Jurkat, Clone E6-1 (cell line): Measurements from ENCODE around the gene STK11IP.
A peak's percentile ranks its signal among the peaks of the same experiment; 100 is the strongest.

ENCODE experiments used
- DNase-seq: peaks from one replicate; pipeline ENCODE4 v3.0.0-alpha.2; 2011; ENCODE audit warnings: low read depth, low spot score
- H3K4me3 ChIP-seq: 2 replicates; pipeline ENCODE4 v1.5.1; 2011; ENCODE audit warnings: mild to moderate bottlenecking, low read length, control low read depth, moderate library complexity

The STK11IP gene

GRCh38 chr2:219612577-219613286, 15.1 kb downstream of the STK11IP start:
- DNase-seq, result peak; percentile 82
- no peak overlapping the region for H3K4me3 ChIP-seq

GRCh38 chr2:219613461-219614070, 15.9 kb downstream of the STK11IP start:
- H3K4me3 ChIP-seq, result no peak overlapping the region
- no peak for DNase-seq

- H3K4me3 ChIP-seq, result no peak overlapping the region
- DNase-seq, result no peak
These were observed 16.6 kb downstream of the STK11IP start for GRCh38 chr2:219614076-219614860.

GRCh38 chr2:219615036-219615435, 17.4 kb downstream of the STK11IP start:
- DNase-seq, result no peak
- no peak overlapping the region for H3K4me3 ChIP-seq

- no peak for DNase-seq
- no peak overlapping the region for H3K4me3 ChIP-seq
These were observed 18.2 kb downstream of the STK11IP start for GRCh38 chr2:219615894-219616293.

- H3K4me3 ChIP-seq, result no peak overlapping the region
- no peak for DNase-seq
These were observed 18.9 kb downstream of the STK11IP start for GRCh38 chr2:219616550-219616949.

GRCh38 chr2:219618733-219619122, 21.1 kb downstream of the STK11IP start:
- H3K4me3 ChIP-seq, result no peak overlapping the region

GRCh38 chr2:219619235-219619634, 21.6 kb downstream of the STK11IP start:
- DNase-seq, result no peak
- H3K4me3 ChIP-seq, result no peak overlapping the region

More at GRCh38 chr2:219618733-219619122, 21.1 kb downstream of the STK11IP start:
- DNase-seq, result no peak

GRCh38 chr2:219620546-219620945, 22.9 kb downstream of the STK11IP start:
- H3K4me3 ChIP-seq, result no peak overlapping the region
- DNase-seq, result no peak

- DNase-seq, result no peak
- no peak overlapping the region for H3K4me3 ChIP-seq
These were observed 24.3 kb downstream of the STK11IP start for GRCh38 chr2:219621935-219622334.

- no peak for DNase-seq
- H3K4me3 ChIP-seq, result no peak overlapping the region
These were observed 24.8 kb downstream of the STK11IP start for GRCh38 chr2:219622472-219622871.

GRCh38 chr2:219624565-219624964, 26.9 kb downstream of the STK11IP start:
- no peak for DNase-seq

GRCh38 chr2:219625179-219625578, 27.5 kb downstream of the STK11IP start:
- DNase-seq, result no peak
- H3K4me3 ChIP-seq, result no peak overlapping the region

More at GRCh38 chr2:219624565-219624964, 26.9 kb downstream of the STK11IP start:
- no peak overlapping the region for H3K4me3 ChIP-seq

GRCh38 chr2:219626540-219626939, 28.9 kb downstream of the STK11IP start:
- DNase-seq, result no peak
- H3K4me3 ChIP-seq, result no peak overlapping the region

- peak within 1 kb of the TSS; percentile 7; the same call in 1 of the 2 replicates for H3K4me3 ChIP-seq
- DNase-seq, result no peak
These were observed 29.7 kb downstream of the STK11IP start, which contains the start of gene SLC4A3 for GRCh38 chr2:219627103-219628100. TSS of gene SLC4A3 (plus strand) at chr2:219627630. CDS start at chr2:219627993, 363 bp downstream.

- no peak overlapping the region for H3K4me3 ChIP-seq
- DNase-seq, result no peak
These were observed 30.8 kb downstream of the STK11IP start for GRCh38 chr2:219628235-219628985.

- H3K4me3 ChIP-seq, result no peak overlapping the region
- no peak for DNase-seq
These were observed 31.6 kb downstream of the STK11IP start for GRCh38 chr2:219628986-219629901.
